GM19328 (cell line): ENCODE results near the gene SPAG6.
A peak's percentile ranks its signal among the peaks of the same experiment; 100 is the strongest.
"Not testable (repeated sequence)": the region's sequence is repeated elsewhere in the genome, so short reads cannot be mapped to it uniquely, and the experiment has no call there.

Experiments
- ATAC-seq: cut with Tn5 transposase; IDR thresholded peaks from one replicate; pipeline ENCODE4 v1.9.1; 2021; ENCODE audit warnings: mild to moderate bottlenecking, moderate library complexity; ENCODE audit not compliant: unreplicated experiment

The SPAG6 gene

DNA sequence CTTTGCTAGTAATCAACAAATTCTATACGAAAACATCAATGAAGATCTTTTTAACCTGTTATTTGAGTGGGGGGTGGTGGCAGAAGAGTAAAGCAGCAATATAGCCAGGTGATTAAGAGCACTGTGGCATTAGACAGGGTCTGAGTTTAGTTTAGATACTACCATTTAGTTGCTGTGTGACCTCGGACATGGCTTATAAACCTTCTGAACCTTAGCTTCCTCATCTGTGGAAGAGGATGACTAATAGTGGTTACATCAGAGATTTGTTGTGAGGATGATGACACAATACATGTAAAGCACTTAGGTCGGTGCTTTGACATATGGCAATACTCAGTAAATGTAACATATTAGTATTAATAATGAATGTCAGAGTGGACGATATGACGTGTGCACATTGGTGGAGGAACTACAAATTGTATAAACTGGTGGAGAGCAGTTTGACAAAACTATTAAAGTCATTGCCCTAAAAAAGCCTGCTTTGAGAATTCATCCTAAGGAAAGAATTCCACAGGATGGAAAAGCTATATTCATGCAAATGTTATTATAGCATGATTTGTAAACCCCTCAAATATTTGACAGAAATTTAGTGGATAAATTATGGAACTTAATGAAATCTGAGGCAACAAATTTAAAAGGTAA lies 24.3 kb downstream of the SPAG6 start:
- no peak for ATAC-seq

DNA sequence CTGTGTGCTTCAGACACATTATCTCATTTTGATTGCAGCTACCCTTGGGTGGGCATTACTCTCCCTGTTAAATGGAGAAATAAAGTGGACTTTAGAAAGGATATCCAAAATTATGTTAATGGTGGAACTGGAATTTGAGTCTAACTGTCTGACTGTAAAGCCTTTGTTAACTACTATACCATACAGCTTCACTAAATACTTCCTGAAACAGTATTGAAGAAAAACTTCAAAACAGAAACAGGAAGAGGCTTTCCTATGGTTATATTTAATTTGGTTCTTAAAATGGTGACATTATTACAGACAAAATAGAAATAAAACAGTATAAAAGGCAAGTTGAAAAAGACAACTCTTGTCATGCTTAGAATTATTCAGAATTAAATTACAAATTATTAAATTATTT lies 25.0 kb downstream of the SPAG6 start:
- ATAC-seq: no peak

DNA sequence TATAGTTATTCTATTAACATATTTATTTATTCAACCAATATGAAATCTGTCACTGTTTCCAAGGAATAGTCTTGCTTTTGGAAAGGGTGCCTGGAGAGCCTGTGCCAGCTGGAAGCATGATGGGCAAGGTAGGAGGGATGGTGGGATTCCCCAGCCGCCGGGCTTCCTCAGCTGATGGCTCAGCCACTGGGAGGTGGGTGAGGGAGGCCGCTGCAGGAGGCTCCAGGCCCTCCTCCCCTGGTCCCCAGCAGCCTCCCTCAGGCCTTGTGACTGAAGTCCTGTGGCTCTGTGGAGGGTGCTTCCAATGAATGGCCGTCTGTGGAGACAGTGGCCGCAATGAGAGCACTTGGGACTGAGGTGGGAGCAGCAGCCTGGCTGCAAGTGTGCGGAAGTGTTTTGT lies 27.0 kb downstream of the SPAG6 start:
- no peak for ATAC-seq

DNA sequence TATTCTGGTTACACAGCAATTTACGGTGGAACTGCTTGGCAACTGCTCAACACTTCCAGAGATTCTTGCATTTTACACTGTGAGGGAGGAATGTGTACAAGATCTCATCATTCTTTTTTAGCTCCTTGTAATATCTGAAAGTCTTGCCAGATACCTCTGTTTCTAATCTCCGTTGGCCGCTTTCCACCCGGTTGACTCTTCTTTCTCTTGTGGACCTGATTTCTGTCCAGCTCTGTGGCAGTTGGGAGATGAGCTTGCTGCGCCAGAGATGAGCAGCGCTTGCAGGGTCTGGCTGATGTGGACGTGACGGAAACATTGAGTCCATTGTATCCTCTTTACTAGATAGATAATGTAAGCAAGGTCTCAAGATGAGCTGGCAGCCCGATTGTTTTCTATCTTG lies 27.6 kb downstream of the SPAG6 start:
- ATAC-seq: no peak

DNA sequence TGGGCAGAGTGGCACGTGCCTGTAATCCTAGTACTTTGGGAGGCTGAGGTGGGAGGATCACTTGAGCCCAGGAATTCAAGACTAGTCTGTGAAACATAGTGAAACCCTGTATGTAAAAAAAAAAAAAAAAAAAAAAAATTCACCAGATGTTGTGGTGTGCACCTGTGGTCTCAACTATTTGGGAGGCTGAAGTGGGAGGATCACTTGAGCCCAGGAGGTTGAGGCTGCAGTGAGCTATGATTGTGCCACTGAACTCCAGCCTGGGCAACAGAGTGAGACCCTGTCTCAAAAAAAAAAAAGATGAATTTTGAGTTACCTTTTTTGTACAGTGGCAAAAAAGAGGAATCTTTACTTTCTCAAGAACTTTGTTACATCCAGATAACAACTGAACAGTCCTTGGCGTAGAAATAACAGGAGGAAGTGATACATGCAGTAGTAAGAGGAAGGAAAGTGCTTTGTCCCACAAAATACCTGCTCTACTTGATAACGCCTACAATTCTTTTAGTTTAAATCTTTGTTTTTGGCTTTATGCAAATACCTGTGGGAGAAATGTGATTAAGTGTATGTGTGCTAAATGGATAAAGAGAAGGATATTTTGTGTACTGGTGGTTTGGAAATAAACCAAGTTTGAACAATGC lies 29.3 kb downstream of the SPAG6 start:
- no peak for ATAC-seq

DNA sequence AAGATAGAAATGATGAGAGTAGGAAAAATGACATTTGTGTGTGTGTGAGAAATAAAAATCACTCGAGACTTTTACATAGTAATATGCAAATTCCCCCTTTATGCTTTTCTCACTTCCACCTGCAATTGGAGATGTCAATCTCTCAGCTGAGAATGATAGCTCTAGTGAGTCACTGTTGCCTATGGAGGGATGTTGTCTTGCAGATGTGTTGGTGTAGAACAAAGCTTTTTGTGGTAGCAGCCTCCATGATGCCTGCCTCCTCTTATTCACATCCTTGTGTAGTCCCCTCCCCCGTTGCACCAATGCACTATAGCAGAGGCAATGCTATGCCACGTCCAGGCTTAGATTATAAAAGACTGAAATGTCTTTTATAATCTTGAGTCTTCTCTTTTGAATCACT lies 33.8 kb downstream of the SPAG6 start:
- peak; percentile 47 for ATAC-seq

DNA sequence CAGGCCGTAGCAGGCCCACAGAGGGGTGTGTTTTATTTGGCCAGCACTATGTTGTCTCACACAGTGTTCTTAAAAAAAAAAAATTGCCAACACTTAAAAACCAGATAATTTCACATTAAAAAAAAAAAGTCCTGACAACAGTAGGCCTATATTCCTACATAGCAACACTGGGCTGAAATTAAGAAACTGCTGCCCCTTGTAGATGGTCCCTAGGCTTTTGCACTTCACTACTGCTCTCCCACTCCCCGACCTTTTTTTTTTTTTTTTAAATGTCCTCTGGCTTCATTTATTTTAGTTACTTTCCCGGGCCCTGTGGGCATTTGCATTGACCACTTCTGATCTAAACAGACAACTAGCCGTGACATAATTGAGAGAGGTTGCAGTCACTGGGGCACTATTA lies 36.0 kb downstream of the SPAG6 start:
- no peak for ATAC-seq

DNA sequence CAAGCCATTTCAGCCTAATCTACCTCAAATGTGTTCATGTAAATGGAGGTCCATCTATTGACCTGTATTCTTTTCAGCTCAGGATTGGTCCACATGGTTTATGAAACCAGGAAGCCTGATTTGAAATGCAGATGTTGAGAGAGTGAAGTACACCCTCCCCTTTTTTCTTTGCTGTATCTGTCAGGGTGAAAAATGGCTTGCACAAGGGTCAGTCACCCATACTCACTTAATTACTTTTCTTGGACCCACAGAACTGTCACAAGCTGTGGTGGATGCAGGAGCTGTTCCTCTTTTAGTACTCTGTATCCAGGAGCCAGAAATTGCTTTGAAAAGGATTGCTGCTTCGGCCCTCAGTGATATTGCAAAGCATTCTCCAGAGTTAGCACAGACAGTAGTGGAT lies 41.2 kb downstream of the SPAG6 start:
- no peak for ATAC-seq

DNA sequence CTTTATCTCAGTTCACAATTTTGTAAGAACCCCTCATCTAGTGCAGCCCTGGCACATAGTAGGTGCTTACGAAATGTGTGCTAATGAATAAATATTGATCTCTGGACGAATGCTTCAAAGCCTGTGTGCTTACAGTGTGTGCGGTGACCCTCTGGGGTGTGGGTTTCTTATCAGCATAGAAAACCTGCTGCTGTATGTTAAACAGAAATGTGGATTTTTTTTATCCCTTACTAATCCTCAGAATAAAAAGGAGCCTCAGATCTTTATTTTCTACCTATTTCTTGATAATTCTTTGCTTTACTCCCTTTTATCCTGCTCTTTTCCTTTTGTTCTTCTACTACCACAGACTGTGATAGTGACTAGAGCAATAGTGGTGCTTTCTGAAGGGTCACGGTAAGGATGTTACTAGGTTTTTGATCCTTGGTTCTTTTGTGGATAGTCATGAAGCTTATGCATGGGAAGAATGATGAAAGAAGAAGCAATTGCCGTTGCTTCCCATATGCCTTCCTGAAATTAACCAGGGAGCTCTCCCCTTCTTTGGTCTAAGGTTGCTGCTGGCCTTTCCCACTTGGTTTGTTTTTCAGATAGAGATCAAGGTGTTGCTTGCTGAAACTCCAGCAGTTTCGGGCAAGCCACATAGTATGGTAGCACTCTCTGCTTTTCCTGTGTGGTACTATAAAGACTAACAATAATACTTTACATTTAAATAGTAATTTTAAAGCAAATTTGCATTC lies 44.7 kb downstream of the SPAG6 start:
- no peak for ATAC-seq

DNA sequence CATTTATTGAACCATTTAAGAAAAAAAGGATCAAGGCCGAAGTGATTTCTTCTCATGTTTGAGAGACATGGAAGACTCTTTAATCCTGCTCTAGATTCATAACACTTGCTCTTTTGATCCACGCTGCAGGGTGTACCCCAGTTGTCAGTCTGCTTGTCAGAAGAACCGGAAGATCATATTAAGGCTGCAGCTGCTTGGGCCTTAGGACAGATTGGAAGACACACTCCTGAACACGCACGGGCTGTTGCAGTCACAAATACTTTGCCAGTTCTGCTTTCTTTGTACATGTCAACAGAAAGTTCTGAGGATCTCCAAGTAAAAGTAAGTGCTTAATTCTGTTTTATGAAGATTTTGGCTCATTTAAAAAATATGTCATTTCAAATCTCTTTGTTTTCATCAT lies 46.3 kb downstream of the SPAG6 start:
- ATAC-seq: no peak

DNA sequence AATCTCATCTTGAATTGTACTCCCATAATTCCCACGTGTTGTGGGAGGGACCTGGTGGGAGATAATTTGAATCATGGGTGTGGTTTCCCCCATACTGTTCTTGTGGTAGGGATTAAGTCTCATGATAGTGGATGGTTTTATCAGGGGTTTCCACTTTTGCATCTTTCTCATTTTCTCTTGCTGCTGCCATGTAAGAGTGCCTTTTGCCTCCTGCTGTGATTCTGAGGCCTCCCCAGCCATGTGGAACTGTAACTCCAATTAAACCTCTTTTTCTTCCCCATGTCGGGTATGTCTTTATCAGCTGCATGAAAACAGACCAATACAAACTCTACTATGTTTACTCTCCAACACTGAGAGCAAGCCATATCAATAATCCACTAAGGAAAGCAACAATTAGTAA lies 50.9 kb downstream of the SPAG6 start:
- not testable (repeated sequence) for ATAC-seq

DNA sequence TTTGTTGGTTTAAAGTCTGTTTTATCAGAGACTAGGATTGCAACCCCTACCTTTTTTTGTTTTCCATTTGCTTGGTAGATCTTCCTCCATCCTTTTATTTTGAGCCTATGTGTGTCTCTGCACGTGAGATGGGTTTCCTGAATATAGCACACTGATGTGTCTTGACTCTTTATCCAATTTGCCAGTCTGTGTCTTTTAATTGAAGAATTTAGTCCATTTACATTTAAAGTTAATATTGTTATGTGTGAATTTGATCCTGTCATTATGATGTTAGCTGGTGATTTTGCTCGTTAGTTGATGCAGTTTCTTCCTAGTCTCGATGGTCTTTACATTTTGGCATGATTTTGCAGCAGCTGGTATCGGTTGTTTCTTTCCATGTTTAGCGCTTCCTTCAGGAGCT lies 61.6 kb downstream of the SPAG6 start:
- ATAC-seq: not testable (repeated sequence)

DNA sequence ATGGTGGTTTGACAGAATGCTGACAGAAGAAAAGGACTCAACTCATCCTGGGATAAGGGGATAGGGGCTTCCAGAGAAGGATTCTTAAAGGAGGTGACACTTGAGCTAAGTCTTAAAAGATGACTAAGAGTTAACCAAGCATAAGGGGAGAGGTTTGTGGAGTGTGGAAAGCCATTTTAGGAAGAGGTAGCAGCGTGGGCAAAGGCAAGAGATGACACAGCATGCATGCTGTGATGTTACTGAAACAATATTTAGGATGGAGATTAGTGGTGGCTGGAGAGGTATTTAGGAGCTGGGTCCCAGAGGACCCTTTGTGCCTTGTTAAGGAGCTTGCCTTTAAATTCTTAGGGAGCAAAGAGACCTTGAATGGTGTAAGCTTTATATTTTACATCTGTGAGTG lies 65.1 kb downstream of the SPAG6 start:
- no peak for ATAC-seq

DNA sequence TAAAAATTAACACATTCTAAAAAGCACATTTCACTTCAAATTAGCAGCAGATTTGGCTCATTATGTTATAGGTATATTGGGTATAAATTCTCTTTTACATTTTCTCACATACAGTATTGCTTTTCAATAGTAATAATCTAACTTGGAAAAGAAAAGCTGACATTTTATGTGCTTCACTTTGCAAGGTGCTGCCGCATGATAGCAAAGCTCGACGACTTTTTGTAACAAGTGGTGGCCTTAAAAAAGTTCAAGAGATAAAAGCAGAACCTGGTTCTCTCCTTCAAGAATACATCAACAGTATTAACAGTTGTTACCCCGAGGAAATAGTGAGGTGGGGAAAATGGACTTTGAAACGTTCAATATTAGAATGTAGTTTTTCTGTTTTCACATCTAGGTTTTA lies 65.5 kb downstream of the SPAG6 start:
- ATAC-seq: no peak

DNA sequence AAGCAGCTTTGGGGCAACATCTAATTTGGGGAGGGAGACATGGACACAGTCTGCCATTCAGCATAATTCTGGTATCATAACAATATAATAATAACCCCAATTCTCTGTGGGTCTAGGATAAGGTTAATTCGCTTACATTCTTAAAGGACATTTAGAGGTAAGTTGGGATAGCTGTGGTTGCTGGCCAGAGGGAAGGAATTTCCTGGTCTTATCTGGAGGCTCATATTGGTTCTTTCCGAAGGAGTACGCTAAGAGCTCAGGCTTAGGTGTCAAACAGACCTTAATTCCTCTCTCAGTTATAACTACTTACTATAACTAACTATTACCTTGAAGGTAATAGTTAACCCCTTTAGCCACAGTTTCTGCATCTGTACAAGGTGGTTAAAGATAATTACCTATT lies 68.8 kb downstream of the SPAG6 start:
- no peak for ATAC-seq

DNA sequence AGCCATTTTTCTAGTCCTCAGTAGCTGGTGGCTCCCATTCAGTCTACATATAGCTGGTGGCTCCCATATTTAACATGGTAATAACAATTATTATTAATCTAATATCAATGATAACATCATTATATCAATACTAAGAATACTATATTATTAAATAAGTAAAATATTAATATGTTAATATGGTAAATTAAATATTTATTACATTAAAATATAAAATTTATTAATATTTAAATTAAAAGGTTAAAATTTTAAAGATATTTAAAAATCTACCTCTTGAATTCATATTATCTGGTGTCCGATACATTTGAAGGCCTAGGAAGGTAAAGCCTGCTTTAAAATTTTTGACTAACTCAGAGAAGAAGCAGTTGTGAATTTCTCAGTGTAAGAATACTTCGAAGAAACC lies 69.8 kb downstream of the SPAG6 start:
- ATAC-seq: no peak

DNA sequence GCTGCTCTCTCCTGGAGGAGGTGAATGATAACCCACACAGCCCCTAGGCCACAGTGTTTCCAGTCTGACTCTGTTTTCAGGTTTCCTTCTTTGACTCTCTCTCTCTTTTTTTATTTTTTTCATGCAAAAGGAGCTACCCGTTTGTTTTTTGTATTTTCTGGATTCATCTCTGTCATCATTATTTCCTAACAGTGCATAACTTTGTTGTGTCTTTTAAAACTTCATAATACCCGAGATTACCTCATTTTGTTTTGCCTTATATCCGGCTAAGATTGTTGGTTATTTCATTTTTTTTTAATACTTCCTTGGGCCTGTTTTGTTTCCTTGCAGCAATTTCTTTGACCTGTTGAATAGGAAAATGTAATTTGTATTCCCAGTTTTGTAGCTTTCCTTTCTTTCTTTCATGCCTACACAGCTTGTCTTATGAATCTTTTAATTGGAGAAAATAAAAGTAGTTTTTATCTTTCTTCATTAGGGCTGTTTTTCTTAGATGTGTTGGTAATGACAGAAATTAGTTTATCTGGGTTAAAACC lies 72.5 kb downstream of the SPAG6 start:
- ATAC-seq: no peak

DNA sequence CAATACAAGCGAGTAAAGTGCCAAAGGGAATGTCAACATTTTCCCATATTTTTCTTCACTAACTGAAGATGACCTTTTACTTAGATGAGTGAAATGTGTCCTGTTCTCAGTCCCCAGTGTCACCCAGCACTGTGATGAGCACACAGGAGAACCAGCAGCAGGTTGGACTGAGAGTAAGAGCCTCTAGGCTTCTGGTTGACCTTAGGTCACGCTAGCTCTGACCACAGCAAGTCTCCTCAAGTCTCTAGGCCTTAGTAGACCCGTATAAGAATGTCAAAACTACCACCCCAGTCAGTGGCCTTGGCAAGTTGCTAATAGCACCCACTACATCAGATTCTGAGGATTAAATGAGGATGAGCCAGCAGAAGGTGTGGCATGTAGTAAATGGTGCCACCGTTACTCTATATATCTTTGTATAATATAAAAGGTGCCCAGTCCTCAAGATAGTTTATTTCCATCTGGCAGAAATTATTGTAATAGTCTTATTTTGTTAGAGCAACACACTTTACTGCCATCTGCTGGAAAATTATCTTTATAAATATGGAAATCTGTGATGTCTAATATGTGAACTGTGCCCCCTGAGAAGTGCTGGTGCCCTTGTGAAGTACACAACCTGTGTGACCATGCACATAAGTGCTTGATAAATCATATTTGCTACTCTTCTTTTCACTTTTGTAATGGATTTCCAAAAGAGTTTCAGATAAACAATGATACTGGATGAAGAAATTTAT lies 75.7 kb downstream of the SPAG6 start:
- ATAC-seq: no peak

DNA sequence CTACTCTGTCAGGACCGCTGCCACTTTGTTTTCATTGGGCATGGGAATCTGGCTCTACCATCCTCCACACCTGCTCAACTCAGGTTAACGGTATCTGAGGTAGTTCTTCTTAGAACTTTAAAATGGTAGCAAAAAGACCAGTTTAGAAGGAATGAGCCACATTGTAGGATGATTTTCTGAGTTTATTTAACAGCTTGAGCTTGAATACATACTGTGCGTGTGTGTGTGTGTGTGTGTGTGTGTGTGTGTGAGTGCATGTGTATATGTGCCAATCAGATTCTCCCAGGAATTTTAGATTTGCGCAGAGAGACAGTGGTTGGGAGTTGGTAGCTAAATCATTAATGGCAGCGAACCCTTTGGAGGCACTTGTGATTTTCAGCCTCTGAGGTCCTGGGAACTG lies 81.4 kb downstream of the SPAG6 start:
- ATAC-seq: no peak

DNA sequence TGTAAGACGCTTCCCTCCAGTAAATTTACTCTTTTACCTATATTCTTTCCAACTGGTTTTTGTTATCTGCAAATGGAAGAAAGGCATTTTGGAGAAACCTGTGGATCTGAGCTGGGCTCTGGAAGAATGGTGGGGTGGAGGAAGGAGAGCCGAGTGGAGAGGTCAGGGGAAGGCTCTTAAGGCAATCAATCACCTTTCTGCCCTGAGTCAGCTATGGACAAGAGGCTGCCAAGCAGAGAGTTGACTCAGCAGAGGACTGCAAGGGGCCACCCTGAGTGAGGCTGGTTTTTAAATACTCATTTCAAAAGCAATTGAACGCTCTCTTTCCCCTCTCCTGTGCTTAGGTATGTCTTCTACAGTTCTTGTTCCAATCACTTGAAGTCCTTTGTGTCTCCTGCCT lies 81.8 kb downstream of the SPAG6 start:
- no peak for ATAC-seq

DNA sequence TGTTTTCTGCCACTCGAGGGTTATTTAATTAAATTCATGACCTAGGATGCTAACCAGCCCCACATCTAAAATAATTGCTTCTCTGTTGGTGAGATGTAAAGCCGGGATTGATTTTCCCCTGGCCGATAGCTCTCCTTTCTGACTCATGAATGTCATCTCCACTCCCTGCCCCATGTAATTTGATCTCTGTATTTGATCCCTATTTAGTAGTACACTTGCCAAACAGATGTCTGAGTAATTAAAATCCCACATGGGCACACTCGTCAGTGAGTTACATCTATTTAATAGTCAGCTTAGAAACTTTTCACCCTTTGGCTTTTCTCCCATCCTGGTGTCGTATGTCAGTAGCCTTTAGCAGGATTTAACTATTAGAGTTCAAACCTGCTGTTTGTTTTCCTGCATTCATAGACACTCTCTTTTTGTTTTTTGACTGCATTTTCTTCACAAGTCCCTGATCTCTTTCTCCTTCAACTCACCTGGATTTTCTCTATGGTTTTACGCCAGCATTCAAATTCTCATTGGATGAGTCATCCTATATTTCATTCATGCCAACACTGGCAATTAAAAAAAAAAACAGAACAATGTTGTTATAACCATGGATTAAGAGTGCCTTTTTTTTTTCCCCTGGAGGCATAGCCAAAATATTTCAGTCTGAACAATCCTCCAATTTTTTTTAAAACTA lies 82.7 kb downstream of the SPAG6 start:
- no peak for ATAC-seq
